ENCODE results near the gene NPIPA1.
A peak's percentile ranks its signal among the peaks of the same experiment; 100 is the strongest.
"Not testable (repeated sequence)": the region's sequence is repeated elsewhere in the genome, so short reads cannot be mapped to it uniquely, and the experiment has no call there.

Gene NPIPA1

DNA sequence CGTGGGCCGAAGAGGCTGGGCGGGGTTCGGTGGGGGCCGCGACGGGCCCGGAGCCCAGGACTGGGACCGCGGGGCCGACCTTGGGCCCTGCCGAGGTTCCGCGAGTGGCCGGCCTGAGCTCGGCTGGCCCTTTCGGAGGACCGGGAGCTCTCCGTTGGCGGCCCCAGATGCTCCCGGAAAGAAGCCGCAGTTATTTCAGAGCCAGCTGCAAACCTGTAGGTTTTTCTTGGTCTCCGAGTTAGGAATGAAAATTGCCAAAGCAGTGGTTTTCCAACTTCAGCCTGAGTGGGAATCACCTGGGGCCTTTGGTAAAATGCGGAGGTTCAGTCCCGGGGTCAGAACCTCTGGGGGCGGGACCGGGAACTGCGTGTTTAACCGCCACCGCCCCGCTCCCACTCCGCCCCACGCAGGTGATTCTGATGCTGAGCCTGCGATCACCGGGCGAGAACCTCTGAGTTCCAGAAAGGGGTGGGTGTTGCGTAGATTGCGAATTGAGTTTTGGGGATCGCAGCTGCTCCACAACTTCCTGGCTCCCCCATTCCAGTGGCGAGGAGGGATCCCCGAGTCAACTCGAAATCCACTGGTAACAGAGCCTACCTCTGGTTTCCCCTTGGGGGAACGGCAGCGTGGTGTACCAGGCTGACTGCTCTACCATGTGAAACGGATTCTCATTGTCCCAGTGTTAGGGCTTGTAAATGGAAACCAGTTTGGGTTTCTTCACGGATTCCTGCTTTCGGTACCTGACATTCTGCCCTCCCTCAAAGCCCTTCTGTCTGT, 38.4 kb downstream of the NPIPA1 start:
- H3K27ac ChIP-seq: peak overlapping the region; percentile 86
- DNase-seq (ENCODE audit: low spot score); CTCF ChIA-PET; POLR2A ChIA-PET (ENCODE audit: low non-redundant PET): not testable (repeated sequence)

DNA sequence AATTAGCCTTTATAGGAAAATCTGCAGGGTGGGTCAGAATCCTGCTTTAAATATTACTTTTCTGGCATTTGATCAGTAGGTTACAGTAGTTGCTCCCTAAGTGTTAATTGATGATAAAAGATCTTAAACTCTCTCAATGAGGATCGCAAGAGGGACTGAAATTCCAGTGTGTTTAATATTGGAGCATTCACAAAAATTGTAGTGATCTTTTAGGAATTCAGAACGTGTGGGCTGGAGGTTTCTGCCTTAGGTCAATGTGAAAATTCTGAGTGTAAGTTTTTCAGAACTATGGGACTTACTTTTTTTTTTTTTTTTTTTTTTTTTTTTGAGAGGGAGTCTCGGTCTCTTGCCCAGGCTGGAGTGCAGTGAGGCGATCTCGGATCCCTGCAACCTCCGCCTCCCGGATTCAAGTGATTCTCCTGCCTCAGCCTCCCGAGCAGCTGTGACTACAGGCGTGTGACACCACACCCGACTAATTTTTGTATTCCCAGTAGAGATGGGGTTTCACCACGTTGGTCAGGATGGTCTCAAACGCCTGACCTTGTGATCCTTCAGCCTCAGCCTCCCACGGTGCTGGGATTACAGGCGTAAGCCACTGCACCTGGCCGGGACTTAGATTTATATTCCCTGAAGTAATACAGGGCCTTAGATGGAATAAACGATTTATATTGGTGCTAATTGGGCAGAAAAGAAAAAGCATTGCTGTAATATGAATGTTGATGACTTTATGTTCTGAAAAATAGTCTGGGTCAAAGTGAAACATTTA, 39.9 kb downstream of the NPIPA1 start:
- POLR2A ChIA-PET (ENCODE audit: low non-redundant PET); CTCF ChIA-PET: not testable (repeated sequence)

DNA sequence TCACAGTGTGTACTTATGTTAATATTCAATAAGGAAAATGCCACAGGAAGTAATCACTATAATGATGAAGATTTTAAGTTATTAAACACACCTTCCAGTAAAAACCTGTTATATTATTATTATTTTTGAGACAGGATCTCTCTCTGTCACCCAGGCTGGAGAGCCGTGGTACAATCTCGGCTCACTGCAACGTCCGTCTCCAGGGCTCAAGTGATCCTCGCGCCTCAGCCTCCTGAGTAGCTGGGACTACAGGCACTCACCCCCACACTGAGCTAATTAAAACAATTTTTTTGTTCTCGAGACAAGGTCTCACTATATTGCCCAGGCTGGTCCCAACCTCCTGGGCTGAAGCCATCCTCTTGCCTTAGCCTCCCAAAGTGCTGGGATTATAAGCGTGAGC, 41.0 kb downstream of the NPIPA1 start:
- DNase-seq (ENCODE audit: low spot score); H3K27ac ChIP-seq; CTCF ChIA-PET; POLR2A ChIA-PET (ENCODE audit: low non-redundant PET): not testable (repeated sequence)

More for the DNA sequence above, 39.9 kb downstream of the NPIPA1 start:
- not testable (repeated sequence) for DNase-seq (ENCODE audit: low spot score); H3K27ac ChIP-seq

DNA sequence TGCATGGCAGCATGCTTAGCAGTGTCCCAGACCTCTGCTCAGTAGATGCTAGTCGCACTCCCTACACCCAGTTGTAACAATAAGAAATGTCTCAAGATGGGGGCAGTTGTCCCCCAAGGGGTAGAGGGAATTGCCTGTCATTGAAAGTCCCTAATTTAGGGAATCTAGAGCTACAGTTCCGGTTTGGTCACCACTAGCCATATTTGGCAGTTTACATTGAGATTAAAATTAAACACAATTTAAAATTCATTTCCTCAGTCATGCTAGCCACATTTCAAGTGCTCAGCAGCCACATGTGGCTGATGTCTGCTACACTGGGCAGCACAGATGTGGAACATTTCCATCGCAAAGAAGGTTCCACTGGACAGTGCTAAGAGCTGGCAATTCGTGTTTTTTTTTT, 41.7 kb downstream of the NPIPA1 start:
- POLR2A ChIA-PET (ENCODE audit: low non-redundant PET); H3K27ac ChIP-seq; DNase-seq (ENCODE audit: low spot score); CTCF ChIA-PET: not testable (repeated sequence)

DNA sequence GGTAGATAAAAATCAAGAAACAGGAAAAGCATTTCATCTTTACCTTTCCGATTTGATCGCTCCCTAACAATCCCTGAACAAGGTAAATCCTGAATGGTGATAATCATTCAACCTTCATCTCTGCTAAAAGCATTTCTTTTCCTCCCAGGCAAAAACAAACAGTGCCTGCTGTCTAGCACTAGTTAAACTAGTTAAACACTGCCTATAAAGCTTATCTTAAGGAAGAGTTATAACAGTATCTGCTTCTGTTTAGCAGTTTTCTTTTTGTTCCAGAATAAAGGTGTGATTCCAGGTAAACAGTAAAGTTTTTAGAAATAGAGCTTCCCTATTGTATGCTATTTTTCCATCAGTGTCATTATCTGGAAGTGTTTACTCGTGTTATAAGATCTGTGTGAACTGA, 44.0 kb downstream of the NPIPA1 start:
- H3K27ac ChIP-seq; DNase-seq (ENCODE audit: low spot score); POLR2A ChIA-PET (ENCODE audit: low non-redundant PET); CTCF ChIA-PET: not testable (repeated sequence)

DNA sequence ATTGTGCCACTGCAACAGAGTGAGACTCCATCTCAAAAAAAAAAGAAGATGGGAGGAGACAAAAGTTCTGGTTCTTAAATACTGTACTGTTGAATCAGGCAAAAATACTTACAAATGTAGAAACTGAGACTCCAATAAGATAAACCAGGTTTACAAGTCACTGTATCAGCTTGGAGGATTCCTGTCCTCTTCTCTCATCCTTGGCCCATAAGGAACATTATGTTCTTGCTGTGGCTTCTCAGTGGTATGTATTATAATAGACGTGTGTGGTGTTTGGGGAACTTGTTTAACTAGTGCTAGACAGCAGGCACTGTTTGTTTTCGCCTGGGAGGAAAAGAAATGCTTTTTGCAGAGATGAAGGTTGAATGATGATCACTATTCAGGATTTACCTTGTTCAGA, 45.3 kb downstream of the NPIPA1 start:
- POLR2A ChIA-PET (ENCODE audit: low non-redundant PET); H3K27ac ChIP-seq; CTCF ChIA-PET; DNase-seq (ENCODE audit: low spot score): not testable (repeated sequence)

DNA sequence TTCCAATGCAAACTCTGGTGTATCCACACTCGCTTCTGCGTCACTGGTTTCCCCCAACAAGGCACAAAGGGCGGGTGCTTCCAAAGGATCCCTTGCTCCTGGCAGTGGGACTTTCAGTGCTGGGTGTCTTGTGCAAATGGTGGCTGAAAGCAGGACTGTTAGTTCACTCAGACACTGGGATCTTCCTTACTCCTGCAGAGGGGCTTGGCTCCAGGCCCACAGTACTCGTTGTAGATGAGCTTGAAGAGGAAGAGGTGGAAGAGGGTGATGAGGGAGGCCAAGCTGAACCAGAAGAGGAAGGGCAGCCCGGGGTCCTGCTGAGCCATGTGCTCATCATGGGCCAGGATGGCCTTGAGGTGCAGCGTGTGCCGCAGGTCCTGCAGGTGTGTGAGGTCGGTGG, 50.8 kb downstream of the NPIPA1 start:
- CTCF ChIA-PET; DNase-seq (ENCODE audit: low spot score); POLR2A ChIA-PET (ENCODE audit: low non-redundant PET); H3K27ac ChIP-seq: not testable (repeated sequence)

DNA sequence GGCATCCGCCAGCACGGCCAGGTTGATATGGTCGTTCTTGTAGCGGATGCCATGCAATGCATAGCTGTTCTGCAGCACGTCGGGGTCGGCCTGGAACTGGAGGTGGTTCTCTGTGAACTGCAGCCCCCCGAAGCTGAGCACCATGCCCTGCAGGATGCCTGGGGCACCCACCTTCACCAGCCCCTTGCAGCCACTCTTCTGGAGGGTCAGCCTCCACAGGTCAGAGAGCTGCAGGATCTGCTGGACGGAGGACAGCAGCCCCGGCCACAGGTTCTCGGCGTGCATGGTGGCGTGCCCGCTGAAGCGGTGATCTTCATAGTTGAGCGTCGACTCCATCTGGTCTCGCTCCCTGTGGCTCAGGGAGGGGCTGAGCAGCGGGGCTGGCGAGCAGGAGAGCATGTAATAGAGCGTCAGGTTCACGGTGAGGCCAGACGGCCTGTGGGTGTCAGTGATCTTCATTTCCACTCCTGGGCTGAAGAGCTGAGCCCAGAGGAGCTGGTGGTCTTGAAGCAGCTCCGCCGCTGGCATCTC, 51.5 kb downstream of the NPIPA1 start:
- CTCF ChIA-PET; H3K27ac ChIP-seq; POLR2A ChIA-PET (ENCODE audit: low non-redundant PET); DNase-seq (ENCODE audit: low spot score): not testable (repeated sequence)

DNA sequence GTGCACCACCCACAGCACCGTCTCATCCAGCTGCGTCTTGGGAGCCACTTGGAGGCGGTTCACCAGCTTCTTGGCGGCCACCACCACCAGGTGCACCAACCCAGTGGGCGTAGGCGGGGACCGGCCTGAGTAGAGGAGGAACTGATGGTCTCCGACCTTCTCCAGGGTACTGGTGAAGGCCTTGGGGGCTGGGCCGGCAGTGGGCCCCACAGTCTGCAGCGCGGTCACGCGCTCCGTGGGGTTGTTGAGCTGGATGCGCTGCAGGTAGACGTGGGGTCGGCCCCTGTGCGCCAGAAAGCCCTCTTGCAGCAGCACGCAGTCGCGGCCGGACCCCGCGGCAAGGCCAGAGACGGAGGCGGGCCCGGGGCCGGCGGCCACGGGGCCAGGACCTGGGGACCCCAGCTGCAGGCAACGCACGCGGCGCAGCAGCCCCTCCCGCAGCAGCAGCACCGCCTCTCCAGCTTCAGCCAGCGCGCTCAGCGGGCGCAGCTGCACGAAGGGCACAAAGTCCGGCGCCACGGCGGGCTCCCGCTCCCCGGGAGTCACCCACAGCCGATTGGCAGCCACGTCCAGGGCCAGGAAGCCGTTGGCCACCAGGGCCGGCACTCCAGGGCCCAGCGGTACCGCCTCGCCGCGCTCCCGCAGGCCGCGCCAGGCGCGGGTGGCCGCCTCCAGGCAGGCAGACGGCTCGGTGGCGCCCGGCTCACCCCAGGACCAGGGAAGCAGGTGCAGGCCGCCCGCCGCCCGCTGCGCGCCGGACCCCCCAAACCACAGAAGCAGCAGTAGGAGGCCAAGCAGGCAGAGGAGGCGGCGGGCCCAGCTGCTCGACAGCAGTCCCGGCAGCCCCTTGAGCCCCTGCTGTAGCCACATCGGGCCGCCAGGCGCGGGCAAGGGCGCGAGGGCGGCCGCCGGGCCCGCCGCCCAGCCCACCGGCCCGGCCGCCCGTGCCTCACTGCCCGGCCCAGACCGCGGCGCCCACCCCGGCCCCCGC, 52.3 kb downstream of the NPIPA1 start:
- H3K27ac ChIP-seq; POLR2A ChIA-PET (ENCODE audit: low non-redundant PET); DNase-seq (ENCODE audit: low spot score): not testable (repeated sequence)
- CTCF ChIA-PET: interaction anchor here (0.6 kb wide), 1 partner anchor 687 kb away, joined by 4 read pairs; no protein-coding TSS in a partner anchor

DNA sequence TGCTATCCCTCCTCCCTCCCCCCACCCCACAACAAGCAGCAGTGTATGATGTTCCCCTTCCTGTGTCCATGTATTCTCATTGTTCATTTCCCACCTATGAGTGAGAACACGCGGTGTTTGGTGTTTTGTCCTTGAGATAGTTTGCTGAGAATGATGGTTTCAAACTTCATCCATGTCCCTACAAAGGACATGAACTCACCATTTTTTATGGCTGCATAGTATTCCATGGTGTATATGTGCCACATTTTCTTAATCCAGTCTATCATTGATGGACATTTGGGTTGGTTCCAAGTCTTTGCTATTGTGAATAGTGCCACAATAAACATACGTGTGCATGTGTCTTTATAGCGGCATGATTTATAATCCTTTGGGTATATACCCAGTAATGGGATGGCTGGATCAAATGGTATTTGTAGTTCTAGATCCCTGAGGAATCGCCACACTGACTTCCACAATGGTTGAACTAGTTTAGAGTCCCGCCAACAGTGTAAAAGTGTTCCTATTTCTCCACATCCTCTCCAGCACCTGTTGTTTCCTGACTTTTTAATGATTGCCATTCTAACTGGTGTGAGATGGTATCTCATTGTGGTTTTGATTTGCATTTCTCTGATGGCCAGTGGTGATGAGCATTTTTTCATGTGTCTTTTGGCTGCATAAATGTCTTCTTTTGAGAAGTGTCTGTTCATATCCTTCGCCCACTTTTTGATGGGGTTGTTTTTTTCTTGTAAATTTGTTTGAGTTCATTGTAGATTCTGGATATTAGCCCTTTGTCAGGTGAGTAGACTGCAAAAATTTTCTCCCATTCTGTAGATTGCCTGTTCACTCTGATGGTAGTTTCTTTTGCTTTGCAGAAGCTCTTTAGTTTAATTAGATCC, 56.3 kb downstream of the NPIPA1 start:
- H3K27ac ChIP-seq; DNase-seq (ENCODE audit: low spot score); CTCF ChIA-PET; POLR2A ChIA-PET (ENCODE audit: low non-redundant PET): not testable (repeated sequence)

DNA sequence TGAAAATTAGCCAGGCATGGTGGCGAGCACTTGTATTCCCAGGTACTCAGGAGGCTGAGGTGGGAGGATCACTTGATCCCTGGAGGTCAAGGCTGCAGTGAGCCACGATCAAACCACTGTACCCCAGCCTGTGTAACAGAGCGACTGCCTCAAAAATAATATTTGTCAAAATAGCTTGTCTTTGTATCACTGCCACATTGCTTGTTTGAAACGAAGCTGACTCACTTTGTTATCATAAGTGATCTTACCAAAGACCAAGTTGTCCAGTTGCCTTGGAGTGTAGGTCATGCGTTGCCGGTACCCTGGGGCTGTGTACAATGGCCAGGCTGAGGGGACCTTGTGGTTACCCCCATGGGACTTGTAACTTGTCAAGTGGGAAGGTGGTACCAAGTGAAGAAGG, 59.5 kb downstream of the NPIPA1 start:
- CTCF ChIA-PET; POLR2A ChIA-PET (ENCODE audit: low non-redundant PET); H3K27ac ChIP-seq; DNase-seq (ENCODE audit: low spot score): not testable (repeated sequence)

DNA sequence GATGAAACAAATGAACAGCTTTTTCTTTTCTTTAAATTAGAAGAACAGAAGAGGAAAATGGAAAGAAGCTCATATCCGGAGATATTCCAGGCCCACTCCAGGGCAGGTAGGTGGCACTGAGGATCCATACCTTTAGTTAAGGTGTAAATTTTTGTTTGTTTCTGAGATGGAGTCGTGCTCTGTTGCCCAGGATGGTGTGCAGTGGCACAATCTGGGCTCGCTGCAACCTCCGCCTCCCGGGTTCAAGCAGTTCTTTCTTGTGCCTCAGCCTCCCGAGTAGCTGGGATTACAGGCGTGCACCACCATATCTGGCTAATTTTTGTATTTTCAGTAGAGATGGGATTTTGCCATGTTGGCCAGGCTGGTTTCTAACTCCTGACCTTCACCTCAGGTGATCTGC, 61.1 kb downstream of the NPIPA1 start:
- H3K27ac ChIP-seq; POLR2A ChIA-PET (ENCODE audit: low non-redundant PET); DNase-seq (ENCODE audit: low spot score); CTCF ChIA-PET: not testable (repeated sequence)

DNA sequence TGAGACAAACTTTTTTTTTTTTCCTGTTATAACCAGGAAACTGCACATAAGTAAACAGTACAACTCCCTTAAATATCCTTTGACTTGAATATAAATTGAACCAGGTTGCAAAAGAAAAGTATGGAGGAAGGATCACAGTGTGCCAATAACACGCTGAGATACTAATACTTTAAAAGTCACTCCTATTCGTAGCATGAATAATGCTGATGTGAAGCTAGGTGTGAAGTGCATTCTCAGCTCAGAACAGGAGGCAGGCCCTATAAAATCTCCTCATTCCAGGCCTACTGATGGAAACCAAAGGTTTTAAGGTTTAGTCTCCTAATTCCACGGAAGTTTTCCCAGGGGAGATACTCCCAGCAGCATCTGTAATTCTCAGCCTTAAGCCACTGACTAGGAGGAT, 62.6 kb downstream of the NPIPA1 start:
- POLR2A ChIA-PET (ENCODE audit: low non-redundant PET); H3K27ac ChIP-seq; DNase-seq (ENCODE audit: low spot score); CTCF ChIA-PET: not testable (repeated sequence)
